ENCODE data around the gene IL1RAP.
"Not testable (repeated sequence)": the region's sequence is repeated elsewhere in the genome, so short reads cannot be mapped to it uniquely, and the experiment has no call there.

Gene IL1RAP

GRCh38 chr3:190617185-190617584 lies 103.3 kb downstream of the IL1RAP start:
- no peak for DNase-seq

GRCh38 chr3:190618330-190619030 lies 104.6 kb downstream of the IL1RAP start:
- DNase-seq: no peak

- no peak for DNase-seq
These were observed 105.5 kb downstream of the IL1RAP start for GRCh38 chr3:190619353-190619752.

- DNase-seq: no peak
These were observed 105.9 kb downstream of the IL1RAP start for GRCh38 chr3:190619761-190620160.

GRCh38 chr3:190620886-190621608 lies 107.2 kb downstream of the IL1RAP start:
- DNase-seq: no peak

- no peak for DNase-seq
These were observed 108.0 kb downstream of the IL1RAP start for GRCh38 chr3:190621927-190622326.

GRCh38 chr3:190624282-190624681 lies 110.4 kb downstream of the IL1RAP start:
- DNase-seq: no peak

- no peak for DNase-seq
These were observed 113.2 kb downstream of the IL1RAP start for GRCh38 chr3:190626951-190627620.

- DNase-seq: no peak
These were observed 115.2 kb downstream of the IL1RAP start for GRCh38 chr3:190629088-190629487.

- no peak for DNase-seq
These were observed 117.4 kb downstream of the IL1RAP start for GRCh38 chr3:190631295-190631694.

- no peak for DNase-seq
These were observed 127.7 kb downstream of the IL1RAP start for GRCh38 chr3:190641564-190641963.

GRCh38 chr3:190642016-190642415 lies 128.1 kb downstream of the IL1RAP start:
- DNase-seq: no peak

- DNase-seq: no peak
These were observed 130.2 kb downstream of the IL1RAP start for GRCh38 chr3:190644035-190644434.

GRCh38 chr3:190644766-190645165 lies 130.9 kb downstream of the IL1RAP start:
- no peak for DNase-seq

- DNase-seq: no peak
These were observed 132.1 kb downstream of the IL1RAP start for GRCh38 chr3:190645932-190646460.

- DNase-seq: no peak
These were observed 133.1 kb downstream of the IL1RAP start for GRCh38 chr3:190646996-190647395.

- no peak for DNase-seq
These were observed 142.0 kb downstream of the IL1RAP start for GRCh38 chr3:190655933-190656332.

GRCh38 chr3:190658106-190658505 lies 144.2 kb downstream of the IL1RAP start:
- no peak for DNase-seq

- DNase-seq: no peak
These were observed 152.9 kb downstream of the IL1RAP start for GRCh38 chr3:190666821-190667220.

GRCh38 chr3:190671658-190672057 lies 157.8 kb downstream of the IL1RAP start:
- no peak for DNase-seq

- DNase-seq: no peak
These were observed 159.3 kb downstream of the IL1RAP start for GRCh38 chr3:190673148-190673547.

- DNase-seq: no peak
These were observed 162.6 kb downstream of the IL1RAP start for GRCh38 chr3:190676481-190676880.

GRCh38 chr3:190677001-190677400 lies 163.1 kb downstream of the IL1RAP start:
- DNase-seq: no peak

- not testable (repeated sequence) for DNase-seq
These were observed 164.0 kb downstream of the IL1RAP start for GRCh38 chr3:190677868-190678267.
